Ishikawa (cell line): ENCODE data around the gene IL1RAPL1.

ENCODE experiments used
- CREB1 ChIP-seq: IDR thresholded peaks from 2 replicates; pipeline ENCODE4 v1.6.1; 2012; ENCODE audit warnings: low read depth
- TAF1 ChIP-seq: IDR thresholded peaks from 2 replicates; pipeline ENCODE4 v1.6.1; 2012; ENCODE audit warnings: low read depth, mild to moderate bottlenecking
- USF1 ChIP-seq: IDR thresholded peaks from 2 replicates; pipeline ENCODE4 v1.6.1; 2012
- YY1 ChIP-seq: IDR thresholded peaks from 2 replicates; pipeline ENCODE4 v1.6.1; 2012; ENCODE audit warnings: low read depth
- ZBTB7A ChIP-seq: IDR thresholded peaks from 2 replicates; pipeline ENCODE4 v1.6.1; 2012; ENCODE audit warnings: low read depth
- TF ChIP-seq, protein P1 (sequence below): IDR thresholded peaks from 2 replicates; pipeline ENCODE4 v1.6.1; 2012

DNA sequence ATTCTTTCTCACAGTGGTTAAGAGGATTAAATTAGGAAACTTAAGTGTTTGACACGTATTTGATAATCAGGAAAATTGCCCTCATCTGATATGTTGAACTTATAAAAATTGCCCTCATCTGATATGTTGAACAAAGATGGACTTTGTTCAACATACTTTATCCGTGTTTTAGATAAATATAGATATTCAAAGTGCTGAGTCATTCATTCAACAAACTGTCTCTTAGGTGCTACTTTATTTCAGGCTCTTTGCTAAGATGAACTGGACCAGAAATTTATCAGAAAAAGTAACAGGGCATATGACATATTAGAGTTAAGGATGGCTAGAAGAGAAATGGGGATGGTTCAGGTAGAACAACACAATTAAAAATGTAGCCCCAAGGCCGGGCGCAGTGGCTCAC lies 81.7 kb downstream of the IL1RAPL1 start:
- TF ChIP-seq ZBTB7A (no peak), CREB1 (no peak), YY1 (no peak), TAF1 (no peak), USF1 (no peak)
- TF ChIP-seq, protein P1, sequence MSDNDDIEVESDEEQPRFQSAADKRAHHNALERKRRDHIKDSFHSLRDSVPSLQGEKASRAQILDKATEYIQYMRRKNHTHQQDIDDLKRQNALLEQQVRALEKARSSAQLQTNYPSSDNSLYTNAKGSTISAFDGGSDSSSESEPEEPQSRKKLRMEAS, result no peak
